Mesenchymal stem cell (in vitro differentiated cells and primary cell): Measurements from ENCODE around the gene ARAP2.

ENCODE experiments used
- DNase-seq: peaks from one replicate; pipeline ENCODE4 v3.0.0-alpha.2; 2013
- H2AFZ ChIP-seq: one replicate; pipeline ENCODE4 v1.6.1; 2013; ENCODE audit warnings: low read depth, mild to moderate bottlenecking, control low read depth, inconsistent platforms, low read length, moderate library complexity
- H2AK5ac ChIP-seq: 2 replicates; pipeline ENCODE4 v1.6.1; 2013; ENCODE audit warnings: low read length, moderate library complexity, mild to moderate bottlenecking, inconsistent platforms; ENCODE audit not compliant: severe bottlenecking
- H2BK120ac ChIP-seq: one replicate; pipeline ENCODE4 v1.6.1; 2013; ENCODE audit warnings: low read depth, mild to moderate bottlenecking, inconsistent platforms, low read length, moderate library complexity
- H2BK12ac ChIP-seq, 2 experiments: one replicate each; pipeline ENCODE4 v1.6.1; 2013; ENCODE audit warnings: inconsistent platforms in 2 of 2, low read length in 2 of 2, mild to moderate bottlenecking in 2 of 2, moderate library complexity in 2 of 2, control low read depth in 1 of 2
- H2BK15ac ChIP-seq: one replicate; pipeline ENCODE4 v1.6.1; 2013; ENCODE audit warnings: mild to moderate bottlenecking, low read depth, inconsistent platforms; ENCODE audit not compliant: poor library complexity, severe bottlenecking
- H2BK5ac ChIP-seq: 2 replicates; pipeline ENCODE4 v1.6.1; 2013; ENCODE audit warnings: low read depth, mild to moderate bottlenecking, low read length, control low read depth, inconsistent platforms; ENCODE audit not compliant: poor library complexity, severe bottlenecking
- H3K14ac ChIP-seq, 2 experiments: one replicate each; pipeline ENCODE4 v1.6.1; 2013; ENCODE audit warnings: inconsistent platforms in 2 of 2, low read length in 2 of 2, control low read depth in 1 of 2, mild to moderate bottlenecking in 1 of 2, moderate library complexity in 1 of 2
- H3K18ac ChIP-seq, 2 experiments: one replicate each; pipeline ENCODE4 v1.6.1; 2013; ENCODE audit warnings: inconsistent platforms in 2 of 2, low read length in 2 of 2, control low read depth in 1 of 2, low read depth in 1 of 2, mild to moderate bottlenecking in 1 of 2
- H3K23ac ChIP-seq, 2 experiments: one replicate each; pipeline ENCODE4 v1.6.1; 2013; ENCODE audit warnings: inconsistent platforms in 2 of 2, low read length in 2 of 2, mild to moderate bottlenecking in 2 of 2, moderate library complexity in 2 of 2, control low read depth in 1 of 2
- H3K27ac ChIP-seq: 2 replicates; pipeline ENCODE4 v1.5.1; 2013; ENCODE audit warnings: mild to moderate bottlenecking, moderate library complexity, low read length, control low read depth, inconsistent platforms; ENCODE audit not compliant: poor library complexity, severe bottlenecking
- H3K27me3 ChIP-seq, 2 experiments: 2 replicates each; pipeline versions ENCODE4 v1.6.1 to v1.7.0; 2013; ENCODE audit warnings: low read length in 2 of 2, mild to moderate bottlenecking in 2 of 2, moderate library complexity in 2 of 2, control low read depth in 1 of 2, inconsistent platforms in 1 of 2; ENCODE audit not compliant: control insufficient read depth in 1 of 2, insufficient read depth in 1 of 2
- H3K36me3 ChIP-seq, 2 experiments: 2 replicates each; pipeline versions ENCODE4 v1.6.1 to v1.7.0; 2013; ENCODE audit warnings: low read length in 2 of 2, control low read depth in 1 of 2, inconsistent platforms in 1 of 2, low read depth in 1 of 2, mild to moderate bottlenecking in 1 of 2; ENCODE audit not compliant: insufficient read depth in 2 of 2, control insufficient read depth in 1 of 2
- H3K4ac ChIP-seq, 2 experiments: one replicate each; pipeline ENCODE4 v1.6.1; 2013; ENCODE audit warnings: inconsistent platforms in 2 of 2, low read length in 2 of 2, mild to moderate bottlenecking in 2 of 2, moderate library complexity in 2 of 2, control low read depth in 1 of 2, low read depth in 1 of 2
- H3K4me1 ChIP-seq: 2 replicates; pipeline ENCODE4 v1.6.1; 2013; ENCODE audit warnings: low read depth, low read length, control low read depth; ENCODE audit not compliant: control insufficient read depth, insufficient read depth
- H3K4me2 ChIP-seq: 2 replicates; pipeline ENCODE4 v1.6.1; 2013; ENCODE audit warnings: low read length, mild to moderate bottlenecking, inconsistent platforms; ENCODE audit not compliant: poor library complexity, severe bottlenecking
- H3K4me3 ChIP-seq, 2 experiments: 2 replicates each; pipeline versions ENCODE4 v1.5.1 to v1.7.0; 2013; ENCODE audit warnings: low read length in 2 of 2, mild to moderate bottlenecking in 2 of 2, control low read depth in 1 of 2, low read depth in 1 of 2; ENCODE audit not compliant: insufficient read depth in 1 of 2
- H3K79me1 ChIP-seq: replicated peaks from 2 replicates; pipeline ENCODE4 v1.6.1; 2013; ENCODE audit warnings: mild to moderate bottlenecking, control low read depth, low read length, inconsistent platforms; ENCODE audit not compliant: poor library complexity, severe bottlenecking
- H3K9ac ChIP-seq: 2 replicates; pipeline ENCODE4 v1.7.0; 2013; ENCODE audit warnings: mild to moderate bottlenecking, low read length, moderate library complexity
- H3K9me3 ChIP-seq: 2 replicates; pipeline ENCODE4 v1.7.0; 2013; ENCODE audit warnings: mild to moderate bottlenecking, low read length; ENCODE audit not compliant: control insufficient read depth
- H4K8ac ChIP-seq: one replicate; pipeline ENCODE4 v1.6.1; 2013; ENCODE audit warnings: inconsistent platforms, mild to moderate bottlenecking, low read length, moderate library complexity
- H4K91ac ChIP-seq: one replicate; pipeline ENCODE4 v1.6.1; 2013; ENCODE audit warnings: mild to moderate bottlenecking, low read length, inconsistent platforms
- WGBS: methylation state at CpG from one replicate; pipeline ENCODE4 v1.1.7; 2013; ENCODE audit warnings: mixed read lengths; 5-methylcytosine and 5-hydroxymethylcytosine counted together

ARAP2 gene

GRCh38 chr4:36020351-36020750 lies 224.0 kb downstream of the ARAP2 start:
- Histone ChIP-seq H2BK12ac (no peak overlapping the region), H3K9ac (no peak overlapping the region), H3K18ac (no peak overlapping the region), H3K27me3 (no peaks in the 10 kb centered on the region), H3K14ac (no peak overlapping the region), H3K4me2 (no peak overlapping the region), H3K79me1 (no peaks in the 10 kb centered on the region), H3K4me3 (no peak overlapping the region), H2BK15ac (no peak overlapping the region), H3K36me3 (no peaks in the 10 kb centered on the region), H4K8ac (no peak overlapping the region), H3K9me3 (peaks cover under 1% of the 10 kb centered on the region), H3K27ac (no peak overlapping the region), H2BK120ac (no peak overlapping the region), H3K4me1 (no peaks in the 10 kb centered on the region), H3K4ac (no peak overlapping the region), H2AK5ac (no peak overlapping the region), H2BK5ac (no peak overlapping the region), H4K91ac (no peak overlapping the region), H2AFZ (no peak overlapping the region), H3K23ac (no peak overlapping the region)
- WGBS: 89% methylated on average over 3 of the region's 3 CpGs
- no peak for DNase-seq
